DMS 273 treated with DMSO at 0.1 percent for 48 hours (cell line): ENCODE results near the gene GPAM.
A peak's percentile ranks its signal among the peaks of the same experiment; 100 is the strongest.
"Not testable (repeated sequence)": the region's sequence is repeated elsewhere in the genome, so short reads cannot be mapped to it uniquely, and the experiment has no call there.

ENCODE experiments used
- DNase-seq: peaks from one replicate; lab custom pipeline; 2025; lab: John Stamatoyannopoulos, UW

The GPAM gene, protein sequence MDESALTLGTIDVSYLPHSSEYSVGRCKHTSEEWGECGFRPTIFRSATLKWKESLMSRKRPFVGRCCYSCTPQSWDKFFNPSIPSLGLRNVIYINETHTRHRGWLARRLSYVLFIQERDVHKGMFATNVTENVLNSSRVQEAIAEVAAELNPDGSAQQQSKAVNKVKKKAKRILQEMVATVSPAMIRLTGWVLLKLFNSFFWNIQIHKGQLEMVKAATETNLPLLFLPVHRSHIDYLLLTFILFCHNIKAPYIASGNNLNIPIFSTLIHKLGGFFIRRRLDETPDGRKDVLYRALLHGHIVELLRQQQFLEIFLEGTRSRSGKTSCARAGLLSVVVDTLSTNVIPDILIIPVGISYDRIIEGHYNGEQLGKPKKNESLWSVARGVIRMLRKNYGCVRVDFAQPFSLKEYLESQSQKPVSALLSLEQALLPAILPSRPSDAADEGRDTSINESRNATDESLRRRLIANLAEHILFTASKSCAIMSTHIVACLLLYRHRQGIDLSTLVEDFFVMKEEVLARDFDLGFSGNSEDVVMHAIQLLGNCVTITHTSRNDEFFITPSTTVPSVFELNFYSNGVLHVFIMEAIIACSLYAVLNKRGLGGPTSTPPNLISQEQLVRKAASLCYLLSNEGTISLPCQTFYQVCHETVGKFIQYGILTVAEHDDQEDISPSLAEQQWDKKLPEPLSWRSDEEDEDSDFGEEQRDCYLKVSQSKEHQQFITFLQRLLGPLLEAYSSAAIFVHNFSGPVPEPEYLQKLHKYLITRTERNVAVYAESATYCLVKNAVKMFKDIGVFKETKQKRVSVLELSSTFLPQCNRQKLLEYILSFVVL

GRCh38 chr10:112183329-112184051, at the start of gene GPAM:
GPAM (minus strand) TSS chr10:112183765; CDS start chr10:112181784, 1,981 bp downstream.
- DNase-seq: peak; percentile 26

DNA sequence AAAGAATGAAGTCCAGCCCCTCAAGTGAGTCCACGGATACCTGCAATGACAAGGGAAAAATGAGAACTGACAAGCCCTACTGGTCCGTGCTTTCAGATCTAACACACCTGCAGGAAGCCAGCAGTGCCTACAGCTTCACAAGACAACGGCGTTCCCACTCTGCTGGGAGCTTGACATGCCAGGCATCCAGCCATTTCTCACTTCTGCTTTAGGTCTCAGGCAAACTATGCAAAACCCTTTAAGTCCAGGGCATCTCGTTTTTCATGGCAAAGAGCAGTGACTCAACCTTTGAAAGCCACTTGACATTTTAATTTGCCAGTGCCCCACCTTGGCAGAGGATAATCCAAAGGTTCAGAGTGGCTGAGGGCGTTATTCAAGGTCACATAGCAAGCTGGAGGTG, 49.1 kb upstream of the GPAM start:
- no peak for DNase-seq

DNA sequence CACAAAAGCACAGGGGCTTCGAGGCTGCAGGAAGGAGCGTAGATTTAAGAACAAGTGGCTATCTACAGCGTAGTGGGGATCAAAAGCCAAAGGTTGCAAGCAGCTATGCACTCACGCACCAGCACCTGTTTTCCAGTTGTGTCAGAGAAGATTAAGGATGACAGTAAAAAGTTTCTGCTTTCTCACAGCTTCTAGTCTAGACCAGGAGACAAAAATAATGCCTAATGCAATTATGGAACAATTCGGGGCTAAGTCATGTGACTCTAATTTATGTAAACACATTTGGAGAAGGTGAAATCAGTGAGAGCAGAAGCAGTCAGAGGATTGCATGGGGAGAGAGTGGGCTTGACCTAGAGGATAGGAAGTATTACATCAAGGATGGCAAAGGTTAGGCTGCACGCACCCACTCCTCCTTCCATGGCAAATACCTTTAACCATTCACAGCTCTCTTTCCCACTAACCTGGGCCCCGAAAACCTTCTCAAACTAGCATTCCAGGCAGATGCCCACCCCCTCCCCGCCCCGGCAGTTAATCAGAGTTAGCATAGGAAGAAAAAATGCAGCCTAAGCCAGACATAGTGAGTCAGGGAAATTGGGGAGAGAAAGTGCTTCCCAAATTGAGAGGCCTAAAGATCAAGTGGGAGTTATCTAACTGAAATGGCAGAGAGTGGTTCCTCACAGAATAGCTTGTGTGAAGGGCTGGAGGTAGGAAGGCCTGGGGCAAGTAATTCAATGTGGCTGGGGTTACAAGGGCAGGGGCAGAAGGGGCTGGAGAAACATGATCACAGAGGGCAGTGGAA, 48.2 kb upstream of the GPAM start:
- DNase-seq: no peak

GRCh38 chr10:112230325-112230988, 46.9 kb upstream of the GPAM start:
- DNase-seq: no peak

DNA sequence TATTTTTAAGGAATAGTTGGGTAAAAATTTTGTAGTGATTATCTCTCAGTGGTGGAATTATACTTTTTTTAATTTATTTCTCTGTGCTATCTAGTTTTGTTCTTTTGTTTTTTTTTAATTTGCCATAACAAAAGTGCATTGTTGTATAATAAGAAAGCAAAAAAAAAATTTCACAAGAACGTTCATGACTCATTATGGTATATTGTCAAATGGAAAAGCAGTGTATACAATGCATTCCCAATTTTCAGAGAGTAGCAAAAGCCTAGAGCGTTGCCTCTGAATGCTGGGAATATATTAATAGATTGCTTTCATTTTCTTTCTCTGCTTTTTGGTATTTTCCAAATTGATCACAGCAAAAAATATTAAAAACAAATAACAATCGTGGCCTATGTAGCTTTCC, 46.3 kb upstream of the GPAM start:
- DNase-seq: no peak

- DNase-seq: no peak
Measured at GRCh38 chr10:112229096-112229495, 45.5 kb upstream of the GPAM start.

DNA sequence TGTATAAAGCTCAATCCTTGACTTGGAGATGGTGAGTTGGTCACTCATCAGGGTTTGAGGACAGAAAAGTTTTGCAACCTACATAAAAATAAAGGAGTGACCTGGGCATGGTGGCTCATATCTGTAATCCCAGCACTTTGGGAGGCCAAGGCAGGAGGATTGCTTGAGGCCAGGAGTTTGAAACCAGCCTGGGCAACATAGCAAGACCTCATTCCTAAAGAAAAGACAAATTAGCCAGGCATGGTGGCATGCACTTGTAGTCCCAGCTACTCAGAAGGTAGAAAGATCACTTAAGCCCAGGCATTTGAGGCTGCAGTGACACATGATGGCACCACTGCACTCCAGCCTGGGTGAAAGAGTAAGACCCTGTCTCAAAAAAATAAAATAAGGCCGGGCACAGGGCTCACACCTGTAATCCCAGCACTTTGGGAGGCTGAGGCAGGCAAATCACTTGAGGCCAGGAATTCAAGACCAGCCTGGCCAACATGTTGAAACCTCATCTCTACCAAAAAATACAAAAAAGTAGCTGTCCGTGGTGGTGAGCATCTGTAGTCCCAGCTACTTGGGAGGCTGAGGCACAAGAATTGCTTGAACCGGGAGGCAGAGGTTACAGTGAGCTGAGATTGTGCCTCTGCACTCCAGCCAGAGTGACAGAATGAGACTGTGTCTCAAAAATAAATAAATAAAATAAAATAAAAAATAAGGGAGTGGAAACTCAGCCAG, 45.0 kb upstream of the GPAM start:
- not testable (repeated sequence) for DNase-seq

- DNase-seq: no peak
Measured at GRCh38 chr10:112227331-112227987, 43.9 kb upstream of the GPAM start.

DNA sequence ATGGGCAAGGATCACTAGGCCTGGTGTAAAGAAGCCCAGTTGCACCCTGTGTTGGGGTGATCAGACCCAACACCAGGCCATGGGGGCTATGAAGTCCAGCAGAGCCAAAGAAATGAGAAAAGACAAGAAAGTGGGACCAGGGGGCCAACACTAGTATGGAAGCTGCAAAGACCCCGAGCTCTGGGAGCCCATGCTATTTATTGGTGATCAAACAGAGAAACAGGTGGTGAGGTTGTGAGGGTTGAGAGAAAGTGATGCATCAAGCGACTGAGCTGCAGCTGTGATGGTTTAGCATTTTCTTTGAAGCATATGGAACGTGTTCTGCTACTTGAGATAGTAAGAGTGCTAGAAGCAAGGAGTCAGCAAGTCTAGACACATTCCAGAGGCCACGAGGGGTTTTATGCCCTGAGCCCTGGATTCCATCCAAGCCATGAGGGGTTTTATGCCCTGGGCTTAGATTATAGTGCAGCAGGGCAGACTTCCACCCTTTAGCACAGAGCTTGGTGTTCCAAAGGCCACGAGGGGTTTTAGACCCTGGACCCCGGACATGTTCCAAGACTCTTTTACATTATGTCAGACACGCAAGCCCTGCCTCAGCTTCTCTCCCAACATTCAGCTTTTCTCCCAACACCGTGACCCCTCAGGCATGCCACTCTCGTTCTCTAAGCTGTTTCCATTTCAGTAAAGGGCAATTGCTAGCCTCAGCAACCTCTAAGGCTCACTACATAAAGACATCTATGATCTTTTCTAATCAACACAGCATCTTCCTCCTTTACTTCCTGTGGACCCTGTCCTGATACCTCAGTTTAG, 43.1 kb upstream of the GPAM start:
- DNase-seq: no peak

- no peak for DNase-seq
Measured at GRCh38 chr10:112225771-112226438, 42.3 kb upstream of the GPAM start.

DNA sequence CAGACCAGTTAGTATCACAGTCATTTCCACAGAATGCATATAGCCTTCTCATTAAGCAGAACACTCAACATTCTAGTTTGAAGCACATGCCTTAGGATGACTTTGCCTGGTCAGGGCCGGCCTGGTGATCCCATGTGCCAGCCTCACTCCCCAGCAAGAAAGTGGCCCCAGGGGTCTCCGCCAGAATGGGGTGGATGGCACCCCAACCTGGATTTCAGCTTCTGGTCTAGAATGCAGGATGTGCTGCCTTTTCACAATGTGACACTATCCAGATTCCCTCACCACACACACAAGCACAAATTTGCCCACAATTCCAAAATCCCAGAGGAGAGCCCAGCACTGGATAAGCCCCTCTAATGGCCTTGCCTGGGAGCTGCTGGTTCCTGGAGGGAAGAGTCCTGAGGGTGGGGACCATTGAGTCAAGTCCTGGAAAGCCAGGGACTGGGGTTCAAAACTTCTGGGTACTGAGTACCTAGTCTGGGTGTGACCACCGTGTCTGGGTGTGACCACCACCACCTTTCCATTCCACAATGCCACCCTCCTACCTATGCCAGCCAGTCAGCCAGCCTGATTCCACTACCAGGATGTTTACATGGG, 41.5 kb upstream of the GPAM start:
- DNase-seq: no peak

- no peak for DNase-seq
Measured at GRCh38 chr10:112223725-112224124, 40.2 kb upstream of the GPAM start.

- no peak for DNase-seq
Measured at GRCh38 chr10:112222799-112223198, 39.2 kb upstream of the GPAM start.

DNA sequence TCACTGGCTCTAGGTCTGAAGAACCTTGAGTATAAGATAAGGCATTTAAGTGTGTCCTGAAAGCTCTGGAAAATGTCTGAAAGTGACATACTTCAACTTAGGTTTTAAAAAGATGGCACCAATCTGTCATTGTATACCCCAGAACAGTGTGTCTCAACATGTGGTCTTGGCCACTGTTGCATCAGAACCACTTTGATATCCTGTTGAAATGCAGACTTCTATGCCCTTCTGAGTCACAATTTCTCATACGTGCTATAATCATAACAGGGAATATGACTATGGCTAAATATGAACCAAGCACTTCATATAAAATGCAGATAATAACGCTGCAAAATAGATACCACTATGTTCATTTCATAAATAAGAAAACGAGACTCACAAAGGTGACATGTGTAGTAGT, 38.0 kb upstream of the GPAM start:
- DNase-seq: no peak

DNA sequence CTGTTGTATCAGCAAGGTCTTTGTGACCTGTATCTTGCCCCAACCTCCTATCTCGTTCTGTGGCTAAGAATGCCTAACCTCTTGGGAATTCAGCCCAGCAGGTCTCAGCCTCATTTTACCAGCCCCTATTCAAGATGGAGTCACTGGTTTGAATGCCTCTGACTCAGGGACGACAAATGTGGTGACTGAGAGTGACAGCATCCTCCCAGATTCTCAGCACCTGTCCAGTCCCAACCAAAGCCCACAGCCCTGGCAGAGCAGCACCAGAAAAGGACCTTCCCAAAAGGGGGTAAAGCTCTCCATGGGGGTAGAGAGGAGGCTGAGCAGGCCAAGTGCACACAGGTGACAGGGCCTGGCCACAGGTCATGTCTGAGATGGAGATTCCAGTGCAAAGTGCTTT, 35.4 kb upstream of the GPAM start:
- no peak for DNase-seq

- DNase-seq: no peak
Measured at GRCh38 chr10:112218036-112218390, 34.4 kb upstream of the GPAM start.

- no peak for DNase-seq
Measured at GRCh38 chr10:112217386-112218035, 33.9 kb upstream of the GPAM start.

- no peak for DNase-seq
Measured at GRCh38 chr10:112216966-112217365, 33.4 kb upstream of the GPAM start.
